HTR-8/SVneo (cell line): ENCODE data around the gene NPHP1.
A peak's percentile ranks its signal among the peaks of the same experiment; 100 is the strongest.
"Not testable (repeated sequence)": the region's sequence is repeated elsewhere in the genome, so short reads cannot be mapped to it uniquely, and the experiment has no call there.

ENCODE experiments used
- DNase-seq: peaks from one replicate; pipeline ENCODE4 v3.0.0; 2011; ENCODE audit warnings: low spot score, mixed read lengths; ENCODE audit not compliant: insufficient read length
- FAIRE-seq: peaks from 2 replicates; lab custom pipeline; 2011; peaks lifted over from hg19 to GRCh38; lab: Jason Lieb, UNC

The NPHP1 gene

GRCh38 chr2:110093924-110094323, 110.9 kb downstream of the NPHP1 start:
- not testable (repeated sequence) for FAIRE-seq, DNase-seq

- FAIRE-seq, DNase-seq: not testable (repeated sequence)
Observed at GRCh38 chr2:110090164-110090563, 114.6 kb downstream of the NPHP1 start.

- FAIRE-seq, DNase-seq: not testable (repeated sequence)
Observed at GRCh38 chr2:110083757-110084156, 121.1 kb downstream of the NPHP1 start.

GRCh38 chr2:110083162-110083561, 121.7 kb downstream of the NPHP1 start:
- FAIRE-seq: not testable (repeated sequence)

GRCh38 chr2:110078104-110078503, 126.7 kb downstream of the NPHP1 start:
- FAIRE-seq, DNase-seq: not testable (repeated sequence)

More at GRCh38 chr2:110083162-110083561, 121.7 kb downstream of the NPHP1 start:
- DNase-seq: not testable (repeated sequence)

GRCh38 chr2:110075896-110076295, 128.9 kb downstream of the NPHP1 start:
- not testable (repeated sequence) for DNase-seq
- FAIRE-seq: peak; percentile 16
